Tibial nerve (tissue), 4 donors: ENCODE results near the gene CNGA1. TPM values are rescaled to one million over a fixed set of nuclear protein-coding genes. Genes with fewer than 3 reads are reported as not detected.
A peak's percentile ranks its signal among the peaks of the same experiment; 100 is the strongest.
"Not testable (repeated sequence)": the region's sequence is repeated elsewhere in the genome, so short reads cannot be mapped to it uniquely, and the experiment has no call there.

Source experiments
- DNase-seq, 2 donors: peaks; one replicate each; pipeline ENCODE4 v3.0.0-alpha.2; 2019; ENCODE audit warnings: low spot score in 2 of 2
- H3K27ac ChIP-seq, 4 donors: fragments of 200-600 bp; sonication (generic) in 3 of 4; one replicate each; pipeline ENCODE4 v1.5.1; 2017 to 2019; ENCODE audit warnings: mild to moderate bottlenecking in 1 of 4
- H3K27me3 ChIP-seq, 2 donors: fragments of 200-600 bp; sonication (generic) in 1 of 2; one replicate each; pipeline versions ENCODE4 v1.5.1 to v1.6.0; 2017 to 2019
- H3K36me3 ChIP-seq, 3 donors: fragments of 200-600 bp; sonication (generic); one replicate each; pipeline ENCODE4 v1.5.1; 2018 to 2019
- H3K4me1 ChIP-seq, 4 donors: fragments of 200-600 bp; sonication (generic) in 3 of 4; one replicate each; pipeline ENCODE4 v1.5.1; 2017 to 2019
- H3K4me3 ChIP-seq, 4 donors: fragments of 200-600 bp; sonication (generic) in 3 of 4; one replicate each; pipeline ENCODE4 v1.5.1; 2017 to 2019; ENCODE audit warnings: mild to moderate bottlenecking in 1 of 4, moderate library complexity in 1 of 4
- H3K9me3 ChIP-seq, 4 donors: fragments of 200-600 bp; sonication (generic) in 3 of 4; one replicate each; pipeline ENCODE4 v1.5.1; 2017 to 2019
- CTCF ChIP-seq, 5 experiments: fragments of 200-600 bp in 3 of 5; fragments of 450-650 bp in 2 of 5; sonication (generic) in 3 of 5; IDR thresholded peaks; one replicate each; pipeline ENCODE4 v1.5.1; 2016 to 2019; ENCODE audit warnings: antibody characterized with exemption in 5 of 5, mild to moderate bottlenecking in 3 of 5, moderate library complexity in 2 of 5
- EP300 ChIP-seq, 2 donors: sonication (generic); formaldehyde crosslinking; IDR thresholded peaks; one replicate each; pipeline ENCODE4 v1.6.1; 2017; ENCODE audit warnings: antibody characterized with exemption in 2 of 2, mild to moderate bottlenecking in 1 of 2
- POLR2A ChIP-seq, 2 donors: fragments of 450-650 bp; IDR thresholded peaks; one replicate each; pipeline ENCODE4 v1.6.1; 2017; ENCODE audit warnings: antibody characterized with exemption in 2 of 2, mild to moderate bottlenecking in 2 of 2, moderate library complexity in 2 of 2
- WGBS, 2 donors: methylation state at CpG; one replicate each; pipeline ENCODE4 v1.1.5; 2018; 5-methylcytosine and 5-hydroxymethylcytosine counted together
- total RNA-seq, 4 donors: library from RNA; depleted of rRNA; stranded (reverse); fragments of >200 nt; gene quantifications; one replicate each; pipeline ENCODE4 v1.1.0, GENCODE V29; 2016

Gene CNGA1
- total RNA-seq, 4 donors from 2014 or later: 4.1 to 7.2 (median 4.7) TPM

- WGBS, 2 donors: 92 to 95% methylated on average over 4 of the region's 4 CpGs
- Histone ChIP-seq H3K9me3 (no peaks in the 10 kb centered on the region), H3K27ac (no peak overlapping the region), H3K36me3 (peaks cover 0 to 6% (median 0%) of the 10 kb centered on the region in 3 donors), H3K27me3 (no peaks in the 10 kb centered on the region), H3K4me3 (no peak overlapping the region), H3K4me1 (peaks cover 0 to 19% (median 2%) of the 10 kb centered on the region in 4 donors)
- TF ChIP-seq CTCF (IDR thresholded peaks at IDR 0.05) (no peak), POLR2A (IDR thresholded peaks at IDR 0.05) (no peak), EP300 (IDR thresholded peaks at IDR 0.05) (no peak)
- DNase-seq: no peak
These were observed 1.3 kb downstream of the CNGA1 start for GRCh38 chr4:48015216-48015615.

GRCh38 chr4:48012824-48013223 lies 3.7 kb downstream of the CNGA1 start:
- H3K4me1 ChIP-seq: peaks cover 0 to 19% (median 2%) of the 10 kb centered on the region in 4 donors
- no peak overlapping the region for H3K27ac ChIP-seq
- peaks cover 0 to 5% (median 2%) of the 10 kb centered on the region in 4 donors for H3K9me3 ChIP-seq
- 39 to 55% methylated on average over 3 of the region's 3 CpGs for WGBS, 2 donors
- peak in 1 of 2 donors; percentile 52 for DNase-seq
- H3K4me3 ChIP-seq: no peak overlapping the region
- no peak for TF ChIP-seq EP300 (IDR thresholded peaks at IDR 0.05)
- no peak for TF ChIP-seq CTCF (IDR thresholded peaks at IDR 0.05)
- TF ChIP-seq POLR2A (IDR thresholded peaks at IDR 0.05): no peak
- H3K27me3 ChIP-seq: no peaks in the 10 kb centered on the region
- peaks cover 0 to 6% (median 0%) of the 10 kb centered on the region in 3 donors for H3K36me3 ChIP-seq

- H3K9me3 ChIP-seq: peaks cover 0 to 13% (median 4%) of the 10 kb centered on the region in 4 donors
- DNase-seq: no peak
- 89 to 92% methylated on average over 4 of the region's 4 CpGs for WGBS, 2 donors
- no peak overlapping the region for H3K4me3 ChIP-seq
- H3K27me3 ChIP-seq: no peaks in the 10 kb centered on the region
- peaks cover 0 to 6% (median 0%) of the 10 kb centered on the region in 3 donors for H3K36me3 ChIP-seq
- no peak overlapping the region for H3K27ac ChIP-seq
- H3K4me1 ChIP-seq: peaks cover 0 to 10% (median 2%) of the 10 kb centered on the region in 4 donors
- TF ChIP-seq POLR2A (IDR thresholded peaks at IDR 0.05) (no peak), EP300 (IDR thresholded peaks at IDR 0.05) (no peak), CTCF (IDR thresholded peaks at IDR 0.05) (no peak)
These were observed 4.8 kb downstream of the CNGA1 start for GRCh38 chr4:48011722-48012121.

- DNase-seq, H3K36me3 ChIP-seq, H3K4me3 ChIP-seq, H3K27me3 ChIP-seq, H3K27ac ChIP-seq, H3K4me1 ChIP-seq: not testable (repeated sequence)
- 75 to 96% methylated on average over 6 of the region's 6 CpGs for WGBS, 2 donors
- H3K9me3 ChIP-seq: peaks cover 0 to 19% (median 4%) of the 10 kb centered on the region in 4 donors
These were observed 5.6 kb downstream of the CNGA1 start for GRCh38 chr4:48010906-48011305.

GRCh38 chr4:48008021-48008596 lies 8.4 kb downstream of the CNGA1 start:
- Histone ChIP-seq H3K4me1 (no peaks in the 10 kb centered on the region), H3K36me3 (peaks cover 0 to 6% (median 0%) of the 10 kb centered on the region in 3 donors), H3K9me3 (peaks cover 0 to 29% (median 4%) of the 10 kb centered on the region in 4 donors), H3K27ac (no peak overlapping the region), H3K4me3 (no peak overlapping the region), H3K27me3 (no peaks in the 10 kb centered on the region)
- DNase-seq: no peak
- TF ChIP-seq EP300 (IDR thresholded peaks at IDR 0.05) (no peak), POLR2A (IDR thresholded peaks at IDR 0.05) (no peak), CTCF (IDR thresholded peaks at IDR 0.05) (no peak)
